ENCODE measurements around the gene RETREG3. TPM values are rescaled to one million over a fixed set of nuclear protein-coding genes. Genes with fewer than 3 reads are reported as not detected.

Gene RETREG3
- total and polyA plus RNA-seq, 2 of the 13 experiments (the other 11 are each of a cell fraction or from before 2014, with no cell fraction given), result 47.0 to 55.8 TPM

- TF ChIP-seq YEATS4 (CRISPR knock-in tag; IDR thresholded peaks at IDR 0.05; ENCODE audit: borderline replicate concordance), result 0 out of 2 replicates have a peak, but pooled peaks have one; percentile 31
Observed at GRCh38 chr17:42555961-42556617, 53.1 kb downstream of the RETREG3 start (continued).

GRCh38 chr17:42555122-42555622 is 54.0 kb downstream of the RETREG3 start:
- H3K4me2 ChIP-seq (ENCODE audit: low read depth, low read length), result peak overlapping the region; percentile 100
- H4K20me1 ChIP-seq (ENCODE audit: insufficient read depth, low read length), result no peaks in the 10 kb centered on the region
- H3K4me3 ChIP-seq (replicated peaks in 1 of 3; ENCODE audit: insufficient read depth in 1 of 3, low read depth in 2 of 3, low read length in 3 of 3), result peak overlapping the region; percentile 88 to 100 (median 94)
- FAIRE-seq (no peak), DNase-seq (ENCODE audit: low spot score) (no peak), ATAC-seq (peak; percentile 1; the same call in 2 of the 3 replicates)
- WGBS (ENCODE audit: low lambda C conversion rate), result 24% methylated on average over 4 of the region's 4 CpGs
- H3K27me3 ChIP-seq (ENCODE audit: control insufficient read depth in 1 of 2, insufficient read depth in 2 of 2, low read length in 2 of 2), result no peaks in the 10 kb centered on the region; a peak in 1 of 5 replicates
- intact Hi-C loops (cut with micrococcal nuclease; ENCODE audit: unreplicated experiment), result no loop called here
- peak overlapping the region; percentile 97 for H3K9ac ChIP-seq (ENCODE audit: insufficient read depth, low read depth, low read length)
- H3K4me1 ChIP-seq (ENCODE audit: insufficient read depth, low read length), result peaks cover 52% of the 10 kb centered on the region
- no peaks in the 10 kb centered on the region for H3K9me3 ChIP-seq (ENCODE audit: low read length)
- POLR2A ChIA-PET, result interaction anchor here (0.6 to 4.4 kb wide), 13 partner anchors 10 to 167 kb away, joined by 3 to 80 read pairs (median 12); partner anchors contain the start of genes COASY, MLX, NAGLU and PLEKHH3
- peaks cover 18% of the 10 kb centered on the region for H3K79me2 ChIP-seq (ENCODE audit: insufficient read depth, low read length)
- peak overlapping the region; percentile 87 for H3K27ac ChIP-seq (ENCODE audit: extremely low read length, insufficient read depth, low read length)
- CTCF ChIA-PET (ENCODE audit: low intra/inter-chr PET ratio, low total read pairs), result no interaction called here
- BruUV-seq (replicated peaks), result TSS peak; percentile 93
- in situ Hi-C loops (cut with HindIII; ENCODE audit: extremely low pct_ligation_motif_present, low pct_unique_long_range_greater_than_20kb), result no loop called here
- H2AFZ ChIP-seq (ENCODE audit: low read length), result no peak overlapping the region
- no peaks in the 10 kb centered on the region for H3K36me3 ChIP-seq (replicated peaks in 1 of 2; ENCODE audit: control insufficient read depth in 1 of 2, insufficient read depth in 2 of 2, low read length in 2 of 2)
- TF ChIP-seq ZNF737 (CRISPR knock-in tag; IDR thresholded peaks at IDR 0.05; ENCODE audit: borderline replicate concordance), result 0 out of 2 replicates have a peak, but pooled peaks have one; percentile 6
- TF ChIP-seq ZNF607 (CRISPR knock-in tag; IDR thresholded peaks at IDR 0.05; ENCODE audit: borderline replicate concordance), result 0 out of 2 replicates have a peak, but pooled peaks have one; percentile 4
- TF ChIP-seq ZNF180 (CRISPR knock-in tag; IDR thresholded peaks at IDR 0.05; ENCODE audit: borderline replicate concordance, low read depth), result 0 out of 2 replicates have a peak, but pooled peaks have one; percentile 4
- TF ChIP-seq ZBTB1 (CRISPR knock-in tag; IDR thresholded peaks at IDR 0.05; ENCODE audit: borderline replicate concordance), result no peak
- 0 out of 2 replicates have a peak, but pooled peaks have one; percentile 60 for TF ChIP-seq MTERF4 (CRISPR knock-in tag; IDR thresholded peaks at IDR 0.05)
- no peak for TF ChIP-seq ZNF678 (CRISPR knock-in tag; IDR thresholded peaks at IDR 0.05)
- TF ChIP-seq ATF6 (CRISPR knock-in tag; conservative IDR thresholded peaks at IDR 0.05), result no peak
- 0 out of 2 replicates have a peak, but pooled peaks have one; percentile 6 for TF ChIP-seq ZNF547 (CRISPR knock-in tag; IDR thresholded peaks at IDR 0.05)
- TF ChIP-seq ZNF816 (CRISPR knock-in tag; IDR thresholded peaks at IDR 0.05; ENCODE audit: borderline replicate concordance), result no peak
- 0 out of 2 replicates have a peak, but pooled peaks have one; percentile 6 for TF ChIP-seq ZNF563 (CRISPR knock-in tag; IDR thresholded peaks at IDR 0.05)
- 0 out of 2 replicates have a peak, but pooled peaks have one; percentile 28 for TF ChIP-seq FUBP1 (CRISPR knock-in tag; IDR thresholded peaks at IDR 0.05; ENCODE audit: borderline replicate concordance)
- TF ChIP-seq ZNF446 (CRISPR knock-in tag; IDR thresholded peaks at IDR 0.05), result peak; percentile 20; the same call in 1 of the 2 replicates
- no peak for TF ChIP-seq ZSCAN20 (CRISPR knock-in tag; IDR thresholded peaks at IDR 0.05; ENCODE audit: borderline replicate concordance)
- peak; percentile 2; the same call in 1 of the 2 replicates for TF ChIP-seq ZNF709 (CRISPR knock-in tag; IDR thresholded peaks at IDR 0.05)

All from HepG2 (cell line).